ENCODE results near the gene DPF1.

- TF ChIP-seq CTCF (IDR thresholded peaks at IDR 0.05) (no peak), POLR2A (IDR thresholded peaks at IDR 0.05) (no peak)
These were observed 17.8 kb downstream of the DPF1 start for GRCh38 chr19:38206006-38206745.

Measured in adrenal gland (tissue), 5 donors.